ENCODE results near the gene CHEK2. TPM values are rescaled to one million over a fixed set of nuclear protein-coding genes. Genes with fewer than 3 reads are reported as not detected.
"Not testable (repeated sequence)": the region's sequence is repeated elsewhere in the genome, so short reads cannot be mapped to it uniquely, and the experiment has no call there.

Gene CHEK2
- total and polyA plus RNA-seq, 2 of the 4 experiments (the other 2 are of a cell fraction): 9.9 to 16.1 TPM

DNA sequence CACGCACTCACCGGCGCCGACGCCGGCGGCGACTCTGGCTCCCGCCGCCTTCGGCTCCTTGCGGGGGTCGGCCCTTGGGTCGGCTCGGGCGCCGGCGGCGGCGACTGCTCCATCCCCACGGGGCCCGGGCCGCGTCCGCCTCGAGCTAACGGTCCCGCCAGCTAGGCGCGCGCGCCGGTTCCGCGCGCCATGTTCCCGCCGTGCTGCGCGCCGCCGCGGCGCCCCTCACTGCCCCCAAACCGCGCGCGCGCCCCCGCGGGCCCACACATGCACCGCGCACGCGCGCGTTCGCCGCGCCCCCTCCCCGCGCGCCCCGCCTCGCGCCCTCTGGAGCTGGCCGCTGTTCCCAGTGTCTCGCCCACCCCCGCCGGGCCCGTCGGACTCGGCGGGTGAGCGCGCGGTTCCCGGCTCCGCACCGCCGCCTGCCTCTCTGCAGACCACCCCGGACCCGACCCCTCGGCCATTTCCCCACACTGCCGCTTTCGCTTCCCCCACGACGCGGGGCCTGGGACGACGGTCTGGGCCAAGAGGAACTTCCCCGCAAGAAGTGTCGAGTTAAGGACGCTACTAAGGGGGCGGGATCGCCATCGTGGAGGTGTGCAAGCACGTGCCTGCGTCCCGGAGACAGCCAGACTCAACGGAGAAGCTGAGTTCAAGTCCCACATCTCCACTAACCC, 61.9 kb downstream of the CHEK2 start, which contains the start of gene TTC28:
Gene TTC28 (minus strand): TSS at position 230 of the 677 bp plus-strand sequence. CDS start 117 bp downstream, at position 113.
- peak within 1 kb of the TSS; percentile 59; the same call in 1 of the 2 replicates for H4K5ac ChIP-seq (ENCODE audit: low read depth, low read length)
- peak within 1 kb of the TSS; percentile 60 for H2BK5ac ChIP-seq (ENCODE audit: low read depth, low read length, poor library complexity, severe bottlenecking)
- ATAC-seq (ENCODE audit: low read depth): peak; percentile 83
- peak within 1 kb of the TSS; percentile 74; the same call in 1 of the 3 replicates for H2BK15ac ChIP-seq (ENCODE audit: low read depth, low read length)
- H3K4me1 ChIP-seq (ENCODE audit: control insufficient read depth, insufficient read depth, low read length); H3K9me3 ChIP-seq (ENCODE audit: control insufficient read depth, insufficient read depth, low read length); H3K9me1 ChIP-seq (ENCODE audit: insufficient read depth, low read length); H4K20me1 ChIP-seq (ENCODE audit: insufficient read depth, low read length); in situ Hi-C loops (cut with MboI; ENCODE audit: low sequenced_read_pairs); BruUV-seq (replicated peaks); H3K27me3 ChIP-seq (ENCODE audit: control insufficient read depth, insufficient read depth, low read length); H3K36me3 ChIP-seq (ENCODE audit: control insufficient read depth, insufficient read depth, low read length); CTCF ChIA-PET; dilution Hi-C loops (cut with HindIII; ENCODE audit: low sequenced_read_pairs, unreplicated experiment): not testable (repeated sequence)
- peak within 1 kb of the TSS; percentile 83 for H3K27ac ChIP-seq (ENCODE audit: insufficient read depth, low read length)
- peaks cover 7 to 16% of the 10 kb centered on the region in 2 experiments for H3K79me1 ChIP-seq (ENCODE audit: low read depth in 1 of 2, low read length in 2 of 2)
- peak within 1 kb of the TSS; percentile 68; the same call in 1 of the 2 replicates for H2BK120ac ChIP-seq (ENCODE audit: low read depth, low read length)
- H2AK9ac ChIP-seq (replicated peaks; ENCODE audit: low read depth, low read length, poor library complexity): peak within 1 kb of the TSS; percentile 70
- intact Hi-C loops (cut with micrococcal nuclease): loop anchor here (5.0 kb wide), 2 partner anchors 93 to 457 kb away; partner anchors contain the start of gene CCDC117
- peak within 1 kb of the TSS; percentile 92 for H2AFZ ChIP-seq (replicated peaks; ENCODE audit: low read length, poor library complexity)
- WGBS, 2 experiments (ENCODE audit: extremely low coverage in 2 of 2, insufficient read length in 1 of 2): no CpG with 5 or more reads among the region's 101 CpGs
- peak within 1 kb of the TSS; percentile 85 for H3K23ac ChIP-seq (ENCODE audit: low read depth, low read length)
- H3K4me2 ChIP-seq (ENCODE audit: low read depth, low read length): peak within 1 kb of the TSS; percentile 97
- H2BK20ac ChIP-seq (ENCODE audit: low read depth, low read length): 0 out of 2 replicates have a peak within 1 kb of the TSS, but pooled peaks have one; percentile 18
- H4K91ac ChIP-seq (ENCODE audit: insufficient read depth, low read depth, low read length): peak within 1 kb of the TSS; percentile 62
- peak within 1 kb of the TSS; percentile 89 for H3K14ac ChIP-seq (replicated peaks; ENCODE audit: low read depth, low read length)
- H3K4ac ChIP-seq (ENCODE audit: low read depth, low read length): peak within 1 kb of the TSS; percentile 75
- peak within 1 kb of the TSS; percentile 87 for H2AK5ac ChIP-seq (ENCODE audit: low read depth, low read length)
- H3K9ac ChIP-seq (ENCODE audit: low read depth, low read length): peak within 1 kb of the TSS; percentile 88
- peak within 1 kb of the TSS; percentile 91 for H3K4me3 ChIP-seq (ENCODE audit: insufficient read depth, low read depth, low read length)
- POLR2A ChIA-PET (ENCODE audit: unreplicated experiment): interaction anchor here (0.5 kb wide), 1 partner anchor 34 kb away, joined by 5 read pairs; no protein-coding TSS in a partner anchor
- TF ChIP-seq BHLHE40 (IDR thresholded peaks at IDR 0.05; ENCODE audit: low read depth, low read length): 0 out of 2 replicates have a peak, but pooled peaks have one; percentile 10
- peak; percentile 91 for TF ChIP-seq MAZ (IDR thresholded peaks at IDR 0.05; ENCODE audit: borderline replicate concordance, low read depth, low read length)
- TF ChIP-seq MXI1 (IDR thresholded peaks at IDR 0.05; ENCODE audit: borderline replicate concordance, low read depth, low read length): peak; percentile 27; the same call in 1 of the 2 replicates
- H3K56ac ChIP-seq (ENCODE audit: extremely low read depth, insufficient read depth, low read length): peak within 1 kb of the TSS; percentile 41; the same call in 1 of the 2 replicates
- DNase-seq: peak; percentile 77
- H4K8ac ChIP-seq (ENCODE audit: low read depth in 2 of 2, low read length in 2 of 2): peak within 1 kb of the TSS; percentile 84 to 87
- peak within 1 kb of the TSS; percentile 30; the same call in 1 of the 2 replicates for H3K18ac ChIP-seq (ENCODE audit: low read depth, low read length)

DNA sequence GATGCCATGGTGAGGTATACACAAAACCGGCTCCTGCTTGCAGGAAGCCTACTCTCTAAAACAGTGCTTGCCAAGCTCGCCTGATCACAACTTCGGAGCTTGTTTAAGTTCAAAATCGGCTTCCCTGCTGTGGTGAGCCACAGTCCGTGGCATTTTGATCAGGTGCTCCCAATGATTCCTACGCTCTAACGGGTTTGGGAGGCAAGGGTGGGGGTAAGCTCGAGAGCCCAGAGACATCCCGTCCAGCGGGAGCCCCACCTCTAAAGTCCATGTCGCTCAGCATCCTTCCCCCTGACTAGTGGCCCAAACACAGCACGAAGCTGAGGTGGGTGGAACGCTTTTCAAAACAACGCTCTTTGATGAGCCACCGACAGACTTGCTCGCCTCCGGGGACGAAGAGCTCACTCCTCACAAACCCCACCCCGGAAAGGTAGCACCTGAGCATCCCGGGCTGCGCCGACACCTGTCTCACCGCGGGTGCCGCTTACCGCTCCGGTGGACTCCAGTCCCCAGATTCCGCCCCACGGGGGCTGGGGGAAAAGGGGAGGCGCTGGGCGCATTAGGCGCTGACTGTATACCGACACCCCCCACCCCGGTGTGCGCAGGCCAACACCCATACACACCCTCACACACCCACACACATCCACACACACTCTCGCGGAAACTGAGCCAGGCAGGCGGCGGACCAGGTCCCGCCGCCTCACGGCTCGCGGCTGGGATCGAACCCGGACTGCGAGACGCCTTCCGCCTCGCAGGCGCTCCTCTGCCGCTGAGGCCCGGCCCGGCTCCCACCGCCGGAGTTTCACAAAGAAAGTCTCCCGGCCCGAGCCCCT, 62.6 kb downstream of the CHEK2 start:
- H3K4me3 ChIP-seq (ENCODE audit: insufficient read depth, low read depth, low read length): peak overlapping the region; percentile 91
- H2AFZ ChIP-seq (replicated peaks; ENCODE audit: low read length, poor library complexity): peak overlapping the region; percentile 88
- H2AK5ac ChIP-seq (ENCODE audit: low read depth, low read length): peak overlapping the region; percentile 87
- BruUV-seq (replicated peaks); H3K4me1 ChIP-seq (ENCODE audit: control insufficient read depth, insufficient read depth, low read length); dilution Hi-C loops (cut with HindIII; ENCODE audit: low sequenced_read_pairs, unreplicated experiment); H3K9me1 ChIP-seq (ENCODE audit: insufficient read depth, low read length); H3K9me3 ChIP-seq (ENCODE audit: control insufficient read depth, insufficient read depth, low read length); H2BK20ac ChIP-seq (ENCODE audit: low read depth, low read length); H2BK120ac ChIP-seq (ENCODE audit: low read depth, low read length); CTCF ChIA-PET; H3K27me3 ChIP-seq (ENCODE audit: control insufficient read depth, insufficient read depth, low read length); in situ Hi-C loops (cut with MboI; ENCODE audit: low sequenced_read_pairs); H4K20me1 ChIP-seq (ENCODE audit: insufficient read depth, low read length); POLR2A ChIA-PET (ENCODE audit: unreplicated experiment); H3K36me3 ChIP-seq (ENCODE audit: control insufficient read depth, insufficient read depth, low read length): not testable (repeated sequence)
- intact Hi-C loops (cut with micrococcal nuclease): loop anchor here (5.0 kb wide), 2 partner anchors 93 to 457 kb away; partner anchors contain the start of gene CCDC117
- H3K4ac ChIP-seq (ENCODE audit: low read depth, low read length): peak overlapping the region; percentile 75
- peak overlapping the region; percentile 97 for H3K4me2 ChIP-seq (ENCODE audit: low read depth, low read length)
- peaks cover 7 to 16% of the 10 kb centered on the region in 2 experiments for H3K79me1 ChIP-seq (ENCODE audit: low read depth in 1 of 2, low read length in 2 of 2)
- H4K5ac ChIP-seq (ENCODE audit: low read depth, low read length): peak overlapping the region; percentile 59; the same call in 1 of the 2 replicates
- H3K56ac ChIP-seq (ENCODE audit: extremely low read depth, insufficient read depth, low read length): peak overlapping the region; percentile 41; the same call in 1 of the 2 replicates
- ATAC-seq (ENCODE audit: low read depth): peak; percentile 63
- H2AK9ac ChIP-seq (replicated peaks; ENCODE audit: low read depth, low read length, poor library complexity): peak overlapping the region; percentile 70
- WGBS, 2 experiments (ENCODE audit: extremely low coverage in 2 of 2, insufficient read length in 1 of 2): 1% methylated on average over 17 of the region's 58 CpGs; no CpG with 5 or more reads in 1 of the 2 experiments
- H4K91ac ChIP-seq (ENCODE audit: insufficient read depth, low read depth, low read length): peak overlapping the region; percentile 62
- peak overlapping the region; percentile 74; the same call in 1 of the 3 replicates for H2BK15ac ChIP-seq (ENCODE audit: low read depth, low read length)
- H3K9ac ChIP-seq (ENCODE audit: low read depth, low read length): peak overlapping the region; percentile 88
- peak overlapping the region; percentile 60 for H2BK5ac ChIP-seq (ENCODE audit: low read depth, low read length, poor library complexity, severe bottlenecking)
- DNase-seq: peak; percentile 9
- peak overlapping the region; percentile 84 to 87; a peak in 3 of 4 replicates for H4K8ac ChIP-seq (ENCODE audit: low read depth in 2 of 2, low read length in 2 of 2)
- peak overlapping the region; percentile 63 for H3K27ac ChIP-seq (ENCODE audit: insufficient read depth, low read length)
- peak overlapping the region; percentile 14; the same call in 1 of the 2 replicates for H3K18ac ChIP-seq (ENCODE audit: low read depth, low read length)
- H3K23ac ChIP-seq (ENCODE audit: low read depth, low read length): peak overlapping the region; percentile 85
- H3K14ac ChIP-seq (replicated peaks; ENCODE audit: low read depth, low read length): peak overlapping the region; percentile 89
